ENCODE measurements around the gene DNAH2. TPM values are rescaled to one million over a fixed set of nuclear protein-coding genes. Genes with fewer than 3 reads are reported as not detected.
"Not testable (repeated sequence)": the region's sequence is repeated elsewhere in the genome, so short reads cannot be mapped to it uniquely, and the experiment has no call there.

The DNAH2 gene
- total RNA-seq, 1 experiment from 2014 or later = 0.26 TPM

GRCh38 chr17:7862692-7863437, 145.3 kb downstream of the DNAH2 start:
- peak; percentile 68 for TF ChIP-seq CTCF (IDR thresholded peaks at IDR 0.05; ENCODE audit: unreplicated experiment)
- intact Hi-C loops (cut with micrococcal nuclease; ENCODE audit: unreplicated experiment) = loop anchor here (2.0 to 5.0 kb wide), 2 partner anchors 34 to 128 kb away; no protein-coding TSS in a partner anchor
- BruUV-seq (replicated peaks) = no TSS peak
- H3K4me1 Mint-ChIP-seq (ENCODE audit: low read depth, unreplicated experiment) = peaks cover 9% of the 10 kb centered on the region
- CTCF ChIA-PET = interaction anchor here (0.5 to 1.2 kb wide), 4 partner anchors 23 to 1655 kb away, joined by 3 to 6 read pairs (median 4); no protein-coding TSS in a partner anchor
- no peak overlapping the region for H3K4me3 Mint-ChIP-seq (ENCODE audit: low read depth, unreplicated experiment)
- peaks cover 8% of the 10 kb centered on the region for H3K36me3 Mint-ChIP-seq (ENCODE audit: insufficient read depth, unreplicated experiment)
- H3K27ac Mint-ChIP-seq (ENCODE audit: unreplicated experiment) = no peak overlapping the region
- H3K27me3 Mint-ChIP-seq (ENCODE audit: unreplicated experiment) = no peaks in the 10 kb centered on the region
- no peaks in the 10 kb centered on the region for H3K9me3 Mint-ChIP-seq (ENCODE audit: low read depth, unreplicated experiment)
- DNase-seq = peak; percentile 32

DNA sequence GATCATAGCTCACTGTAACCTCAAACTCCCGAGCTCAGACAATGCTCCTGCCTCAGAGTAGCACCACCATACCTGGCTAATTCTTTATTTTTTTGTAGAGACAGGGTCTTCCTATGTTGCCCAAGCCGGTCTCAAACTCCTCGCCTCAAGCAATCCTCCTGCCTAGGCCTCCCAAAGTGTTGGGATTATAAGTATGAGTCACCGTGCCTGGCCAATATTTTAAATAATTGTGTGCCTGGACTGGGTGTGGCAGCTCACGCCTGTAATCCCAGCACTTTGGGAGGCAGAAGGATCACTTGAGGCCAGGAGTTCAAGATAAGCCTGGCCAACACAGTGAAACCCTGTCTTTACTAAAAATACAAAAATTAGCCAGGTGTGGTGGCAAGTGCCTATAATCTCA, 146.8 kb downstream of the DNAH2 start:
- intact Hi-C loops (cut with micrococcal nuclease; ENCODE audit: unreplicated experiment) = loop anchor here (5.0 kb wide), 1 partner anchor 33 kb away; no protein-coding TSS in a partner anchor
- not testable (repeated sequence) for H3K27ac Mint-ChIP-seq (ENCODE audit: unreplicated experiment); H3K4me3 Mint-ChIP-seq (ENCODE audit: low read depth, unreplicated experiment); BruUV-seq (replicated peaks); DNase-seq; H3K9me3 Mint-ChIP-seq (ENCODE audit: low read depth, unreplicated experiment); H3K36me3 Mint-ChIP-seq (ENCODE audit: insufficient read depth, unreplicated experiment); H3K4me1 Mint-ChIP-seq (ENCODE audit: low read depth, unreplicated experiment); H3K27me3 Mint-ChIP-seq (ENCODE audit: unreplicated experiment)
- CTCF ChIA-PET = interaction anchor here (0.6 kb wide), 1 partner anchor 1811 kb away, joined by 4 read pairs; no protein-coding TSS in a partner anchor

DNA sequence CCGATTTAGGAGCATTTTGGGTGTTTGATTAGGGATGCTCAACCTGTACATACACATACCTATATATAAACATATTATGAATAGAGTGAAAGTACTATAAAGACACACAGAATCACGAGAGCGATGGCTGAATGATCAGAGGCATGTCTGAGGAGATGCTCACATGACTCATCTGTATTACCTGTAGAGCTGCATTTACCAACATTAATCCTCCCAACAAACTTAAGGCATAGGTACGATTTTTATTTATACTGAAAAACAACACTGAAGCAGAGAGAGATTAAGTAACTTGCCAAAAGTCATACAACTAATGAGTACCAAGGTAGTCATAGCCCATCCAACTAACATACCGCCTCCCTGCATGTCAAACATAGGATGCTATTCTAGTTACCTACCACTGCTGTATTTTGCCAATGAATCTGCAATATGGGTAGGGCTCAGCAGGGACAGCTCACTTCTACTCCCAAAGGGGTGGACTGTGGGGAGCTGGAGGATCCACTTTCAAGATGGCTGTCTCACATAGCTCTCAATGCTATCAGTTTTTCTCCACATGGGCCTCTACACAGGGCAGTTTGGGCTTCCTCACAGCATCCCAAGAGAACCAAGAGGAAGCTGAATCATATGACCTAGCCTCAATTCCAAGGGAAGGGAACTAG, 147.6 kb downstream of the DNAH2 start:
- H3K9me3 Mint-ChIP-seq (ENCODE audit: low read depth, unreplicated experiment) = no peaks in the 10 kb centered on the region
- H3K36me3 Mint-ChIP-seq (ENCODE audit: insufficient read depth, unreplicated experiment) = peaks cover 4% of the 10 kb centered on the region
- no peaks in the 10 kb centered on the region for H3K27me3 Mint-ChIP-seq (ENCODE audit: unreplicated experiment)
- no TSS peak for BruUV-seq (replicated peaks)
- no peak overlapping the region for H3K27ac Mint-ChIP-seq (ENCODE audit: unreplicated experiment)
- no peak overlapping the region for H3K4me3 Mint-ChIP-seq (ENCODE audit: low read depth, unreplicated experiment)
- TF ChIP-seq CTCF (IDR thresholded peaks at IDR 0.05; ENCODE audit: unreplicated experiment) = no peak
- CTCF ChIA-PET = no interaction called here
- H3K4me1 Mint-ChIP-seq (ENCODE audit: low read depth, unreplicated experiment) = peaks cover 9% of the 10 kb centered on the region
- intact Hi-C loops (cut with micrococcal nuclease; ENCODE audit: unreplicated experiment) = loop anchor here (5.0 kb wide), 1 partner anchor 32 kb away; no protein-coding TSS in a partner anchor
- DNase-seq = no peak

DNA sequence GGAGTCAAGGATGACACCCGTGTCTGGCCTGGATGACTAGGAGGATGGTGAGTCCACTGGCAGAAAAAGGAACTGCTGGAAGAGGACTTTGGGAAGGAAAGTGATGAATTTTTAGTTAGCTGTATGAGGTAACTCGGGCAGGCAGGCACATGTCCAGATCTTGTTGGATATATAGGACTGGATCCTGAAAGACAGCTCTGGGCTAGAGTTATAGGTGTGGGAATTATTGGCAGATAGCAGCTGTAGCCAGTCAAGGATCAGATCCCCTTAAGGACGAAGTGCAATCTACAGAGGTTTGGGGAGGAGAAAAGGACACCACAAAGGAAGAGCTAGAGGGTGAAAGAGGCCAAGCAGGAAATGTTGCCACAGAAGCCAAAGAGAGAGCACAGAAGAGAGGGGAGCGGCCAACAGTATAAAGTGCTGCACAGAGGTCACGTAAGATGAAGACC, 150.4 kb downstream of the DNAH2 start:
- no peak overlapping the region for H3K27ac Mint-ChIP-seq (ENCODE audit: unreplicated experiment)
- peaks cover 4% of the 10 kb centered on the region for H3K36me3 Mint-ChIP-seq (ENCODE audit: insufficient read depth, unreplicated experiment)
- no peak for DNase-seq
- CTCF ChIA-PET = no interaction called here
- no peak overlapping the region for H3K4me3 Mint-ChIP-seq (ENCODE audit: low read depth, unreplicated experiment)
- intact Hi-C loops (cut with micrococcal nuclease; ENCODE audit: unreplicated experiment) = no loop called here
- H3K9me3 Mint-ChIP-seq (ENCODE audit: low read depth, unreplicated experiment) = no peaks in the 10 kb centered on the region
- no peak for TF ChIP-seq CTCF (IDR thresholded peaks at IDR 0.05; ENCODE audit: unreplicated experiment)
- H3K27me3 Mint-ChIP-seq (ENCODE audit: unreplicated experiment) = no peaks in the 10 kb centered on the region
- peaks cover 2% of the 10 kb centered on the region for H3K4me1 Mint-ChIP-seq (ENCODE audit: low read depth, unreplicated experiment)
- BruUV-seq (replicated peaks) = no TSS peak
